GM21825 (cell line): ENCODE measurements around the gene UBLCP1.
"Not testable (repeated sequence)": the region's sequence is repeated elsewhere in the genome, so short reads cannot be mapped to it uniquely, and the experiment has no call there.

Experiments
- ATAC-seq: cut with Tn5 transposase; IDR thresholded peaks from one replicate; pipeline ENCODE4 v1.9.1; 2021; ENCODE audit warnings: mild to moderate bottlenecking, moderate library complexity; ENCODE audit not compliant: unreplicated experiment

The UBLCP1 gene

DNA sequence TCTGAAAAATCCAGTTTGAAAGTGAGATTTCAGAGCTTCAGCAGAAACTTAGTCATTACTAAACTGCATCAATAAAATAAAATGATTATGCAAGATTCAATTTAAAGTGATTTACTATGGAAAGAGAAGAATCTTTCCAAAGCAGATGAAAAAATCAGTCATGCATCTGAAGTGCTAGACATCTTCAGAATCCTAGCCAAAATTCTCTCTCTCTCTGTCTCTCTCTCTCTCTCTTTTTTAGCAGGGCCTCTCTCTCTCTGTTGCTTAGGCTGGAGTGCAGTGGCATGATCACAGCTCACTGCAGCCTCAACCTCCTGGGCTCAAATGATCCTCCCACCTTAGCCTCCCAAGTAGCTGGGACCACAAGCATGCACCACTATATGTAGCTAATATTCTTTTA lies 18.2 kb upstream of the UBLCP1 start:
- ATAC-seq = no peak

GRCh38 chr5:159249158-159249557 lies 13.9 kb upstream of the UBLCP1 start:
- ATAC-seq = no peak

DNA sequence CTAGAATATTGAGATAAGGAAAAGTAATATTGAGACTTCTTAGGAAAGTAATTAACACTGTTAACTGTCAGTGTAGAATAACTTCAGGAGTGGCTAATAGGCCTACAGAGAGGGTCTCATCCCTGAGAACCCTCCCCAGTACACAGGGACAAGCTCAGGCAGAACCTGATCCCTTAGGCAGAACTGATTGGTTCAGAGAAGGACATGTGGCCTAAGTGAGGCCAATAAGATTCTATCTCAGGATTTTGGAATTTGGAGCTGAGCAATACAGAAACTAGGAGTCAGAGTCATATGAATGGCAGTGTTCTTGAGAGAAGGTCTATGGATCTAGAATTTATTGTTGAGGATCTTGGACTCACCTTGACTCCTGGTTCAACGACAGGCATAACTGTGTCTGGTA lies 10.9 kb upstream of the UBLCP1 start:
- ATAC-seq = no peak

DNA sequence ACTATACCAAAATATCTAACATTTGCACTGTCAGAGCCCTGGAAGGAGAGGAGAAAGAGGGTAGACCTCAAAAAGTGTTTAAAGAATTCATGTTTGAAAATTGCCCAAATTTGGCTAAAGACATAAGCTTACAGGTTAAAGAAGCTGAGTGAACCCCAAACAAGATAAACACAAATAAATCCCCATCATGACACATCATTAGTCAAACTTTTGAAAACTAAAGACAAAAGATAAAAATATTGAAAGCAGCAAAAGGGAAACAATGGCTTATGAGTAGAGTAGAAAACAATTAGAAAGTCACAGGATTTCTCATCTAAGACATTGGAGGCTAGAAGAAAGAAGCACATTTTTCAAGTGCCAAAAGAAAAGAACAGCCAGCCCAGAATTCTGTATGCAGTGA lies 6.1 kb upstream of the UBLCP1 start:
- ATAC-seq = no peak

GRCh38 chr5:159257629-159258283 lies 5.3 kb upstream of the UBLCP1 start:
- ATAC-seq = no peak

DNA sequence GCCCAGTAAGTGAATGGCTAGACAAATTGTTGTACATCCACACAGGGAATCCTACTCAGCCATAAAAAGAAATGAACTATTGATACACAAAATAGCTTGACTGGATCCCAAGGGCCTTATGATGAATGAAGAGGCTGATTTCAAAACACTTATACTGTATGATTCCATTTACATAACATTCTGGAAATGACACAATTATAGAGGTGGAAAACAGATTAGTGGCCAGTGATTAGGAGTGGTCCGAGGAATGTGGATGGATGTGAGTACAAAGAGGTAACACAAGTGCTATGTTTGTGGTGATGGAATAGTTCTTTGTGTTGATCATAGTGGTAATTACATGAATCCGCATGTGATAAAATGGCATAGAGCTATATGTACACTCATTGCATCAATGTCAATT lies 4.7 kb upstream of the UBLCP1 start:
- ATAC-seq = no peak

GRCh38 chr5:159260212-159260611 lies 2.9 kb upstream of the UBLCP1 start:
- ATAC-seq = not testable (repeated sequence)

DNA sequence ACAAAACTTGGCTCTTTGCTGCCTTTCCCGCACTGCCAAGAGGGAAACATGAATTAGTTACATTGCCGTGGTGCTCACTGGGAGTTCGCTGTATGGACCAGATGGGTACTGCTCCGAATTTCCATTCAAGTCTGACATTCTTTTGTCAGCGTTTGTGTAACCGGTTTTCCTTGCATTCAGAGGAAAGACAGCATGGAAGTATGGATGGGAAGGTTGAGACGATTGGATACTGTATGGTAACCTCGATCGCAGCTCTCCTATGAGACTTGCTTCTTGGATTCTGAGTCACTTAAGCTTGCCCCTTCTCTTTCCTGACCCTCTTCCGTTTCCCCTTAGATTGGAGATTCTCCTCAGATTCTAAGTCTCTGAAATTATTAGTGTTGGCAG lies 625 bp upstream of the UBLCP1 start:
- peak; percentile 18 for ATAC-seq

- ATAC-seq = peak; percentile 18
These were observed 447 bp downstream of the UBLCP1 start for GRCh38 chr5:159263569-159263905.

DNA sequence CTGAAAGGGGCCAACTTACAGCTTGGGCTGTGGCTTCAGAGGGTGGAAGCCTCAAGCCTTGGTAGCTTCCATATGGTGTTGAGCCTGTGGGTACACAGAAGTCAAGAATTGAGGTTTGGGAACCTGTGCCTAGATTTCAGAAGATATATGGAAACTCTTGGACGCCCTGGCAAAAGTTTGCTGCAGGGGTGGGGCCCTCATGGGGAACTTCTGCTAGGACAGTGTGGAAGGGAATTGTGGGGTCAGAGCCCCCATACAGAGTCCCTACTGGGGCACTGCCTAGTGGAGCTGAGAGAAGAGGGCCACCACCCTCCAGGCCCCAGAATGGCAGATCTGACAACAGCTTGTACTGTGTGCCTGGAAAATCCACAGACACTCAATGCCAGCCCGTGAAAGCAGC lies 3.7 kb downstream of the UBLCP1 start:
- not testable (repeated sequence) for ATAC-seq

- no peak for ATAC-seq
These were observed 6.6 kb downstream of the UBLCP1 start for GRCh38 chr5:159269723-159270122.

DNA sequence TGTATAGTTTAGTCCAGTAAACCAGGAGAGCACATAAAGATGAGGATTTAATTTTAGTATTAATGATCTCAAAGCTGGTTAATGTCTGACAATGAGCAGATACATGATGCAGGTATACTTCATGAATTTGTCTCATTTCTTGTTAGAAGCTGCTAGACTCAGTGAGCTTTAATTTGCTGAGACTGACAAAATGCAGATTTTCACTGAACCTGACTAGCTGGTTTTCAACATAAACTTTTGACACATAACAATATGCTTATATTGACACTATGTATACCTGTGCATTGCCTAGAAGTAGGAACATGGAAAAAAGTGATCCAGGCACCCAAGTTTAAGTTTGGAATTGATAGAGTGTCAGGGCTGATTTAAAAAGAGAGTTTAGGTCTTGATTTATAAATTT lies 10.8 kb downstream of the UBLCP1 start:
- no peak for ATAC-seq

GRCh38 chr5:159274676-159275075 lies 11.6 kb downstream of the UBLCP1 start:
- ATAC-seq = no peak

GRCh38 chr5:159286420-159287035 lies 23.4 kb downstream of the UBLCP1 start:
- ATAC-seq = no peak

DNA sequence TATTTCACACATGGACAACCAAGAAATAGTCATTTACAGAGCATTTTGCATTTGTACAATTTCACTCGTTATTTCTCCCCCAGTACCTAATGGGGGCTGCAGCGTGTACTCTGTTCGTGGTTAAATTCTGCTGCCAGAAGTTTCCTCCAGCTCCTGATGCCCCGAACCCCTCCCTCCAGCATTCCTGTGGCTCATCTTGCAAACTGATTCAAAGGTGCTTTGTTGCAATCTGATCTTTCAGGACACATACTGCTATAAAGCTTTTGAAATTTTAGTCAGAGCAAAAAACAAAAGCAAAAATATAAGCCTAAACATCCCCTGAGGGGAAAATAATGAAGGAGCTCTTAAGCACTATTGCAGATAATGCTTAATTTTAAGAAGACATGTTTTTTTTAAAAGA lies 27.7 kb downstream of the UBLCP1 start:
- ATAC-seq = no peak

DNA sequence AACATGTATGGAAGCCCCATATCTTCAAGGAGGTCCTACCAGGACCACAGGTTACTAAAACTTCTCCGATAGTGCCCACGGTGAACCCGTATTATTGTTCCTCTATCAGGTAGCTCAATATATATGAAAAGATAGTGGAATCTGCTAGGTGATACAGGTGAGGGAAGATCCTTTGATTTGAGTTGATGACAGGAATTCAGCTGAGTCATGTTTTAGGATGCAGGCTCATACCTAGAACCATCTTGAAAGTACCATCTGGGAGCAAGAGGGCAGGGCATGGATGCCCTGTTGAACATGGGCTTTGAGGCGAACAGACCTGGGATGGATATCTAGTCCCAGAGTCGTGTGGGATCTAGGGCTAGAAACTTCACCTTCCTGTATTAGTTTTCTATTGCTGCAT lies 31.8 kb downstream of the UBLCP1 start:
- no peak for ATAC-seq

DNA sequence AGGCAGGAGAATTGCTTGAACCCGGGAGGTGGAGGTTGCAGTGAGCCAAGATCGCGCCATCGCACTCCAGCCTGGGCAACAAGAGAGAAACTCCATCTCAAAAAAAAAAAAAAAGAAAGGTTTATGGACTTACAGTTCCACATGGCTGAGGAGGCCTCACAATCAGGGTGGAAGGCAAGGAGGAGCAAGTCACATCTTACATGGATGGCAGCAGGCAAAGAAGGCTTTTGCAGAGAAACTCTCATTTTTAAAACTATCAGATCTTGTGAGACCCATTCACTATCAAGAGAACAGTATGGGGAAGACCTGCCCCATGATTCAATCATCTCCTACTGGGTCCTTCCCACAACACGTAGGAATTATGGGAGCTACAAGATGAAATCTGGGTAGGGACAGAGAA lies 34.2 kb downstream of the UBLCP1 start:
- not testable (repeated sequence) for ATAC-seq

GRCh38 chr5:159301466-159301865 lies 38.4 kb downstream of the UBLCP1 start:
- no peak for ATAC-seq

GRCh38 chr5:159301929-159302860 lies 39.1 kb downstream of the UBLCP1 start:
- not testable (repeated sequence) for ATAC-seq

- ATAC-seq = no peak
These were observed 40.2 kb downstream of the UBLCP1 start for GRCh38 chr5:159303286-159303685.

GRCh38 chr5:159304961-159305595 lies 42.0 kb downstream of the UBLCP1 start:
- ATAC-seq = no peak
